HCT116 (cell line): ENCODE measurements around the gene SDE2. TPM values are rescaled to one million over a fixed set of nuclear protein-coding genes. Genes with fewer than 3 reads are reported as not detected.

Source experiments
- ATAC-seq: fragments of 200-7000 bp; cut with Tn5 transposase; 2 replicates; pipeline ENCODE4 v1.9.1; 2020; ENCODE audit warnings: mild to moderate bottlenecking, moderate library complexity
- BruUV-seq: library from RNA; stranded (reverse); fragments of 400-500 nt; replicated peaks from 2 replicates; lab custom pipeline; 2021; lab: Mats Ljungman, UMichigan
- CTCF ChIA-PET: fragments of 300-600 bp; sonication (Branson Sonifier 250); formaldehyde crosslinking; loops from one replicate; lab custom pipeline; 2021; ENCODE audit warnings: antibody characterized with exemption; lab: Charles Lee
- POLR2A ChIA-PET: fragments of 300-600, 350-600 bp; sonication (Branson Sonifier 250); formaldehyde crosslinking; loops from one replicate; lab custom pipeline; 2021; ENCODE audit warnings: antibody characterized with exemption; lab: Charles Lee
- RAD21 ChIA-PET, 2 experiments: fragments of 300-600 bp; sonication (Branson Sonifier 250); formaldehyde crosslinking; loops; one replicate each; lab custom pipeline; 2023; ENCODE audit warnings: low total read pairs in 2 of 2; ENCODE audit not compliant: uncharacterized antibody in 2 of 2, unreplicated experiment in 2 of 2, low non-redundant PET in 1 of 2; lab: Charles Lee
- DNase-seq: peaks from one replicate; pipeline ENCODE4 v3.0.0-alpha.2; 2010; ENCODE audit warnings: low read depth, low spot score
- H2AFZ ChIP-seq: fragments of 200-600 bp; shearing (Covaris generic), sonication (generic); 2 replicates; pipeline ENCODE4 v1.6.1; 2017; ENCODE audit warnings: low read depth, mixed run types, mixed read lengths, antibody characterized with exemption, low read length; ENCODE audit not compliant: poor library complexity, severe bottlenecking
- H3K27ac ChIP-seq: 2 replicates; pipeline ENCODE4 v1.5.1; 2012; ENCODE audit warnings: low read depth, low read length
- H3K27me3 ChIP-seq: fragments of 200-600 bp; sonication (generic); 2 replicates; pipeline ENCODE4 v1.6.1; 2016; ENCODE audit warnings: mixed run types, low read length, mixed read lengths; ENCODE audit not compliant: insufficient read depth
- H3K36me3 ChIP-seq, 2 experiments: fragments of 200-500 bp in 1 of 2; fragments of 200-600 bp in 1 of 2; sonication (Bioruptor generic) in 1 of 2; sonication (generic) in 1 of 2; 2 replicates each; pipeline versions ENCODE4 v1.5.1 to v1.6.1; 2014 to 2016; ENCODE audit warnings: low read length in 2 of 2, inconsistent platforms in 1 of 2, mixed read lengths in 1 of 2, mixed run types in 1 of 2; ENCODE audit not compliant: insufficient read depth in 2 of 2, control insufficient read depth in 1 of 2
- H3K4me1 ChIP-seq, 2 experiments: fragments of 200-600 bp in 1 of 2; sonication (generic) in 1 of 2; 2 replicates each; pipeline versions ENCODE4 v1.5.1 to v1.6.1; 2012 to 2017; ENCODE audit warnings: low read length in 2 of 2, inconsistent platforms in 1 of 2, mild to moderate bottlenecking in 1 of 2, mixed read lengths in 1 of 2, mixed run types in 1 of 2, moderate library complexity in 1 of 2; ENCODE audit not compliant: insufficient read depth in 2 of 2, control insufficient read depth in 1 of 2
- H3K4me2 ChIP-seq: fragments of 200-600 bp; sonication (generic); 2 replicates; pipeline ENCODE4 v1.6.1; 2017; ENCODE audit warnings: mixed run types, low read length, mixed read lengths
- H3K4me3 ChIP-seq, 2 experiments: fragments of 200-600 bp in 1 of 2; sonication (generic) in 1 of 2; replicated peaks in 1 of 2; 2 replicates each; pipeline ENCODE4 v1.5.1; 2011 to 2016; ENCODE audit warnings: low read length in 2 of 2, control low read depth in 1 of 2, low read depth in 1 of 2, mild to moderate bottlenecking in 1 of 2, mixed read lengths in 1 of 2, mixed run types in 1 of 2
- H3K79me2 ChIP-seq: fragments of 200-600 bp; sonication (generic); 2 replicates; pipeline ENCODE4 v1.6.1; 2017; ENCODE audit warnings: mild to moderate bottlenecking, mixed run types, low read length, moderate library complexity, mixed read lengths; ENCODE audit not compliant: insufficient read depth
- H3K9ac ChIP-seq: fragments of 200-600 bp; sonication (generic); 2 replicates; pipeline ENCODE4 v1.6.1; 2016; ENCODE audit warnings: low read length, mixed read lengths
- H3K9me2 ChIP-seq: fragments of 200-600 bp; sonication (generic), shearing (Covaris generic); 2 replicates; pipeline ENCODE4 v1.6.1; 2017; ENCODE audit warnings: mixed run types, mild to moderate bottlenecking, moderate library complexity; ENCODE audit not compliant: insufficient read depth
- H3K9me3 ChIP-seq, 2 experiments: fragments of 200-500 bp in 1 of 2; fragments of 200-600 bp in 1 of 2; sonication (Bioruptor generic) in 1 of 2; sonication (generic) in 1 of 2; 2 replicates each; pipeline ENCODE4 v1.6.1; 2014 to 2017; ENCODE audit warnings: low read length in 2 of 2, mixed read lengths in 2 of 2, inconsistent platforms in 1 of 2, low read depth in 1 of 2, mild to moderate bottlenecking in 1 of 2, mixed run types in 1 of 2, moderate library complexity in 1 of 2; ENCODE audit not compliant: control insufficient read depth in 1 of 2, insufficient read depth in 1 of 2
- H4K20me1 ChIP-seq: fragments of 200-600 bp; sonication (generic), shearing (Covaris generic); 2 replicates; pipeline ENCODE4 v1.6.1; 2017; ENCODE audit warnings: mixed run types, mild to moderate bottlenecking, moderate library complexity; ENCODE audit not compliant: insufficient read depth
- CBX3 ChIP-seq: IDR thresholded peaks from 2 replicates; pipeline ENCODE4 v1.6.1; 2012; ENCODE audit warnings: low read depth
- POLR2A ChIP-seq: IDR thresholded peaks from 2 replicates; pipeline ENCODE4 v1.7.0; 2011; ENCODE audit warnings: borderline replicate concordance; ENCODE audit not compliant: insufficient read depth, insufficient read length; ENCODE audit errors: extremely low read depth
- POLR2AphosphoS5 ChIP-seq: IDR thresholded peaks from 2 replicates; pipeline ENCODE4 v1.6.1; 2011; ENCODE audit warnings: mild to moderate bottlenecking, low read depth, low read length, moderate library complexity
- RAD21 ChIP-seq: IDR thresholded peaks from 2 replicates; pipeline ENCODE4 v1.6.1; 2012; ENCODE audit warnings: low read depth, mild to moderate bottlenecking
- SP1 ChIP-seq: IDR thresholded peaks from 2 replicates; pipeline ENCODE4 v1.6.1; 2012; ENCODE audit warnings: low read depth
- TCF7L2 ChIP-seq: IDR thresholded peaks from 2 replicates; pipeline ENCODE4 v1.7.0; 2011; ENCODE audit warnings: borderline replicate concordance, inconsistent platforms; ENCODE audit not compliant: insufficient read depth, insufficient read length; ENCODE audit errors: extremely low read depth
- YY1 ChIP-seq: IDR thresholded peaks from 2 replicates; pipeline ENCODE4 v1.6.1; 2011; ENCODE audit warnings: low read length, low read depth, moderate library complexity, mild to moderate bottlenecking; ENCODE audit not compliant: insufficient replicate concordance; ENCODE audit errors: extremely low read depth
- intact Hi-C: fragments of 100-400 bp; cut with micrococcal nuclease; formaldehyde crosslinking; loops from 2 replicates; pipeline ENCODE4 v1.10.0; 2022
- total RNA-seq: library from RNA; stranded (reverse); gene quantifications from one replicate; pipeline ENCODE4 v1.2.1, GENCODE V29; 2021; ENCODE audit not compliant: unreplicated experiment
- TF ChIP-seq, protein P1 (sequence below): IDR thresholded peaks from 2 replicates; pipeline ENCODE4 v1.6.1; 2011; ENCODE audit warnings: mild to moderate bottlenecking, low read length, moderate library complexity; ENCODE audit not compliant: insufficient replicate concordance; ENCODE audit errors: extremely low read depth
- TF ChIP-seq, protein P2 (sequence below), 3 experiments: fragments of 200-600 bp in 1 of 3; sonication (generic) in 1 of 3; IDR thresholded peaks in 2 of 3; conservative IDR thresholded peaks in 1 of 3; 2 replicates each; pipeline ENCODE4 v1.5.1; 2012 to 2017; ENCODE audit warnings: low read depth in 2 of 3, low read length in 2 of 3, antibody characterized with exemption in 1 of 3, borderline replicate concordance in 1 of 3, control low read depth in 1 of 3, mild to moderate bottlenecking in 1 of 3, mixed read lengths in 1 of 3, mixed run types in 1 of 3, moderate library complexity in 1 of 3; ENCODE audit not compliant: insufficient read depth in 1 of 3

The SDE2 gene
- total RNA-seq, 1 experiment from 2014 or later, result 22.5 TPM

DNA sequence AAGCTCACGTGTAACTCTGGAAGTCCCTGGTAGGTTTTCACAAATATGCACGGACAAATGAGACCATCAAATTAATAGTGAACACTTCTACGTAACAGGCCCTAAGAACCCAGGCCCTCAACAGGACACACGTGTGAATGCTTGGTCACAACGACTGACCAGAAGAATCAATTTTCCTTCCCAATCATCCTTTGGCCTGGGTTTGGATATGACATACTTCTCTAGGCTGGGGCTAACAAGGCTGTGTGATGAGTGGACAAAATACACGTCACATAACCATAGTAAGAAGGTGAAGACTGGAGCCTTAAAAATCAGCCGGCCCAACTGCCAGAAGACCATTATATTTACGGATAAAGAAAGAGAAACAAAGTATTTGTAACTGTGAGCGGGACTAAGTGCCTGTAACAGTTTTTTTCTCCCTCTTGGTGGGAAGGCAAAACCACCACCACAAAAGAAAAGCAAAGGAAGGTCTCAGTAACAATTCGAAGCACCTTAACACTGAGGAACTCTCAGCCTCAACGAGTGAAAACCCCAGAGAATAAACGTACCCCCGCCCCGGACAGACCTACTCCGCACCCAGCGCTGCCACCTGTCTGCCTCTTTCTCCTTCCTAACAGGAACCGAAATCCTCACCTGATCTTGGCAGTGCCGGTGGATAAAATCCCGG, 450 bp downstream of the SDE2 start:
- Histone ChIP-seq H3K4me3 (peak overlapping the region; percentile 96 to 98), H3K27ac (peak overlapping the region; percentile 50), H4K20me1 (no peaks in the 10 kb centered on the region), H3K79me2 (peaks cover 55% of the 10 kb centered on the region), H3K27me3 (no peaks in the 10 kb centered on the region), H2AFZ (no peak overlapping the region), H3K4me1 (peaks cover 22 to 36% of the 10 kb centered on the region in 2 experiments), H3K9ac (peak overlapping the region; percentile 96), H3K9me2 (no peaks in the 10 kb centered on the region), H3K4me2 (peak overlapping the region; percentile 92)
- DNase-seq (no peak), ATAC-seq (peak; percentile 47)
- BruUV-seq, result TSS peak; percentile 73
- intact Hi-C loops, result loop anchor here (1.0 to 5.0 kb wide), 2 partner anchors 64 to 84 kb away; partner anchors contain the start of gene H3-3A
- RAD21 ChIA-PET, result no interaction called here
- CTCF ChIA-PET, result interaction anchor here (1.0 to 1.5 kb wide), 3 partner anchors 11 to 66 kb away, joined by 3 to 7 read pairs (median 6); no protein-coding TSS in a partner anchor
- POLR2A ChIA-PET, result interaction anchor here (0.6 to 2.1 kb wide), 13 partner anchors 10 to 570 kb away, joined by 3 to 18 read pairs (median 4); partner anchors contain the start of genes H3-3A, PYCR2 and TMEM63A
- TF ChIP-seq, protein P1, sequence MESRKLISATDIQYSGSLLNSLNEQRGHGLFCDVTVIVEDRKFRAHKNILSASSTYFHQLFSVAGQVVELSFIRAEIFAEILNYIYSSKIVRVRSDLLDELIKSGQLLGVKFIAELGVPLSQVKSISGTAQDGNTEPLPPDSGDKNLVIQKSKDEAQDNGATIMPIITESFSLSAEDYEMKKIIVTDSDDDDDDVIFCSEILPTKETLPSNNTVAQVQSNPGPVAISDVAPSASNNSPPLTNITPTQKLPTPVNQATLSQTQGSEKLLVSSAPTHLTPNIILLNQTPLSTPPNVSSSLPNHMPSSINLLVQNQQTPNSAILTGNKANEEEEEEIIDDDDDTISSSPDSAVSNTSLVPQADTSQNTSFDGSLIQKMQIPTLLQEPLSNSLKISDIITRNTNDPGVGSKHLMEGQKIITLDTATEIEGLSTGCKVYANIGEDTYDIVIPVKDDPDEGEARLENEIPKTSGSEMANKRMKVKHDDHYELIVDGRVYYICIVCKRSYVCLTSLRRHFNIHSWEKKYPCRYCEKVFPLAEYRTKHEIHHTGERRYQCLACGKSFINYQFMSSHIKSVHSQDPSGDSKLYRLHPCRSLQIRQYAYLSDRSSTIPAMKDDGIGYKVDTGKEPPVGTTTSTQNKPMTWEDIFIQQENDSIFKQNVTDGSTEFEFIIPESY, result no peak
- TF ChIP-seq POLR2AphosphoS5 (no peak), TCF7L2 (no peak), POLR2A (no peak), CBX3 (no peak), RAD21 (no peak), SP1 (no peak), YY1 (no peak)
- TF ChIP-seq, protein P2, sequence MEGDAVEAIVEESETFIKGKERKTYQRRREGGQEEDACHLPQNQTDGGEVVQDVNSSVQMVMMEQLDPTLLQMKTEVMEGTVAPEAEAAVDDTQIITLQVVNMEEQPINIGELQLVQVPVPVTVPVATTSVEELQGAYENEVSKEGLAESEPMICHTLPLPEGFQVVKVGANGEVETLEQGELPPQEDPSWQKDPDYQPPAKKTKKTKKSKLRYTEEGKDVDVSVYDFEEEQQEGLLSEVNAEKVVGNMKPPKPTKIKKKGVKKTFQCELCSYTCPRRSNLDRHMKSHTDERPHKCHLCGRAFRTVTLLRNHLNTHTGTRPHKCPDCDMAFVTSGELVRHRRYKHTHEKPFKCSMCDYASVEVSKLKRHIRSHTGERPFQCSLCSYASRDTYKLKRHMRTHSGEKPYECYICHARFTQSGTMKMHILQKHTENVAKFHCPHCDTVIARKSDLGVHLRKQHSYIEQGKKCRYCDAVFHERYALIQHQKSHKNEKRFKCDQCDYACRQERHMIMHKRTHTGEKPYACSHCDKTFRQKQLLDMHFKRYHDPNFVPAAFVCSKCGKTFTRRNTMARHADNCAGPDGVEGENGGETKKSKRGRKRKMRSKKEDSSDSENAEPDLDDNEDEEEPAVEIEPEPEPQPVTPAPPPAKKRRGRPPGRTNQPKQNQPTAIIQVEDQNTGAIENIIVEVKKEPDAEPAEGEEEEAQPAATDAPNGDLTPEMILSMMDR (IDR thresholded peaks at IDR 0.05 in 2 of 3, conservative IDR thresholded peaks at IDR 0.05 in 1 of 3; ENCODE audit: borderline replicate concordance in 1 of 3, insufficient read depth in 1 of 3, low read depth in 2 of 3, low read length in 2 of 3), result no peak
- TF ChIP-seq, all 23 proteins: peak for 0
- H3K9me3 ChIP-seq, result no peaks in the 10 kb centered on the region
- peaks cover 7 to 16% of the 10 kb centered on the region in 2 experiments; a peak in 3 of 4 replicates for H3K36me3 ChIP-seq
